CD4-positive, CD25-positive, alpha-beta regulatory T cell (primary cell): ENCODE results near the gene EDEM3. TPM values are rescaled to one million over a fixed set of nuclear protein-coding genes. Genes with fewer than 3 reads are reported as not detected.

ENCODE experiments used
- ATAC-seq, 2 donors: fragments of 150-1000 bp; cut with Tn5 transposase; one replicate each; pipeline ENCODE4 v1.10.0; 2021; ENCODE audit warnings: low read depth in 2 of 2, moderate number of reproducible peaks in 2 of 2, moderate library complexity in 1 of 2
- DNase-seq, 3 donors: peaks; one replicate each; pipeline versions ENCODE4 v3.0.0 to v3.0.0-alpha.2; 2012 to 2022; ENCODE audit warnings: mixed read lengths in 1 of 3
- H3K27ac ChIP-seq: one replicate; pipeline ENCODE4 v1.7.0; 2013; ENCODE audit warnings: mild to moderate bottlenecking, low read length; ENCODE audit not compliant: insufficient read depth, poor library complexity, severe bottlenecking
- H3K27me3 ChIP-seq: one replicate; pipeline ENCODE4 v1.7.0; 2013; ENCODE audit warnings: low read length; ENCODE audit not compliant: control insufficient read depth, insufficient read depth
- H3K36me3 ChIP-seq: one replicate; pipeline ENCODE4 v1.7.0; 2013; ENCODE audit warnings: mild to moderate bottlenecking, low read length, moderate library complexity; ENCODE audit not compliant: control insufficient read depth, insufficient read depth
- H3K4me1 ChIP-seq: 2 replicates; pipeline ENCODE4 v1.7.0; 2013; ENCODE audit warnings: mild to moderate bottlenecking, low read length; ENCODE audit not compliant: insufficient read depth, control insufficient read depth, poor library complexity, severe bottlenecking
- H3K4me3 ChIP-seq: one replicate; pipeline ENCODE4 v1.7.0; 2013; ENCODE audit warnings: low read depth, mild to moderate bottlenecking, low read length, moderate library complexity
- H3K9me3 ChIP-seq, 2 experiments: 1 replicate in 1 of 2; 2 replicates in 1 of 2; pipeline ENCODE4 v1.7.0; 2013; ENCODE audit warnings: low read length in 2 of 2, mild to moderate bottlenecking in 1 of 2, moderate library complexity in 1 of 2; ENCODE audit not compliant: control insufficient read depth in 2 of 2
- H3K27ac Mint-ChIP-seq, 3 donors: one replicate each; pipeline ENCODE4 v1.8.0; 2020 to 2022; ENCODE audit warnings: mild to moderate bottlenecking in 3 of 3, mixed read lengths in 3 of 3, moderate library complexity in 2 of 3
- H3K27me3 Mint-ChIP-seq: one replicate; pipeline ENCODE4 v1.8.0; 2022; ENCODE audit warnings: mild to moderate bottlenecking, mixed read lengths
- H3K36me3 Mint-ChIP-seq: one replicate; pipeline ENCODE4 v1.8.0; 2020; ENCODE audit warnings: mixed read lengths
- H3K4me1 Mint-ChIP-seq, 4 donors: one replicate each; pipeline ENCODE4 v1.8.0; 2020 to 2022; ENCODE audit warnings: mixed read lengths in 4 of 4, mild to moderate bottlenecking in 1 of 4
- H3K4me3 Mint-ChIP-seq, 4 donors: one replicate each; pipeline ENCODE4 v1.8.0; 2020 to 2022; ENCODE audit warnings: mild to moderate bottlenecking in 4 of 4, mixed read lengths in 4 of 4, moderate library complexity in 3 of 4
- H3K9me3 Mint-ChIP-seq, 7 donors: one replicate each; pipeline ENCODE4 v1.8.0; 2020 to 2022; ENCODE audit warnings: mixed read lengths in 7 of 7, mild to moderate bottlenecking in 3 of 7, moderate library complexity in 2 of 7
- polyA plus RNA-seq, 4 donors: library from polyadenylated mRNA; unstranded; fragments of 300-500 nt; fragmentation: Illumina TruSeq; gene quantifications; one replicate each; pipeline ENCODE4 v1.2.3, GENCODE V29; 2021
- total RNA-seq: library from RNA; stranded (reverse); gene quantifications from one replicate; pipeline ENCODE4 v1.2.3, GENCODE V29; 2022

EDEM3 gene
- total and polyA plus RNA-seq, 5 donors from 2014 or later, result 11.0 to 38.5 (median 16.7) TPM

DNA sequence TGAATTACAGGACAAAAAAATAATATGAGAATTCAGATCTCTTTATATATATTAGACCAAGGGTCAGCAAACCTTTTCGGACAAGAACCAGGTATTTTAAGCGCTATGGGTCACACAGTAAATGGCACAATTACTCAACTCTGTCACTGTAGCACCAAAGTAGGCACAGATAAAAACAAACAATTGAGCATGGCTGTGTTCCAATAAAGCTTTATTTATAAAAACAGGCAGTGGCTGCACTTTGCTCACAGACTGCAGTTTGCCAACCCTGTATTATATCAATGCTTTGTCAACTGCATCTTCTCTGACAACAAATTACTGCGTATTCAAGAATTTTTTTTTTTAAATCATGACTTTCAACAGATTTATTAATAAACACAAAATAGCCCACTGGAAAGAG lies 29.8 kb downstream of the EDEM3 start:
- H3K36me3 ChIP-seq, result peaks cover 79% of the 10 kb centered on the region
- Mint-ChIP-seq H3K4me1 (peaks cover 11 to 25% (median 20%) of the 10 kb centered on the region in 4 donors), H3K36me3 (peaks cover 37% of the 10 kb centered on the region), H3K4me3 (no peak overlapping the region), H3K27ac (peak overlapping the region in 1 of 3 donors; percentile 3), H3K27me3 (no peaks in the 10 kb centered on the region), H3K9me3 (no peaks in the 10 kb centered on the region)
- no peak overlapping the region for H3K27ac ChIP-seq
- no peaks in the 10 kb centered on the region for H3K9me3 ChIP-seq
- H3K27me3 ChIP-seq, result no peaks in the 10 kb centered on the region
- ATAC-seq (no peak), DNase-seq (no peak)
- no peak overlapping the region for H3K4me3 ChIP-seq
- no peaks in the 10 kb centered on the region for H3K4me1 ChIP-seq

DNA sequence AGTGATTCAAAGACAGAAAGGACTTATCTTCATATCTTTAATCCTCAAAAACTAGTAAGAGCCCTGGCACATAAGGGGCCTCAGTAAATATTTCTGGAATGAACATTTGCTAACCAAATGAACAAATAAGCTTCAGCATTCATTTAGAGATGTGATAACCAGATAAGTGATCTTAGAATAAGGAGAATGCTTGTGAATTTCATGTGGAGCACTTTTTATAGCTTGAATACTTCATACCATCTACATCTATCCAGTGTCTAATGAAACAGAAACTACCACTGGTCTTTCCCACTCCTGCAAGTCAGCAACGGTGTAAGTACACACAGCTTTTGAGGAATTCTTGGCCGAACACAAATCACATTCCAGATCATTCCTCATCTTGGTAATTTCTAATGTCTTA lies 38.5 kb downstream of the EDEM3 start:
- Mint-ChIP-seq H3K27ac (peak overlapping the region in 2 of 3 donors; percentile 58 to 83), H3K36me3 (peaks cover 36% of the 10 kb centered on the region), H3K9me3 (no peaks in the 10 kb centered on the region), H3K4me3 (no peak overlapping the region), H3K4me1 (peaks cover 2 to 15% (median 5%) of the 10 kb centered on the region in 4 donors), H3K27me3 (no peaks in the 10 kb centered on the region)
- H3K4me1 ChIP-seq, result no peaks in the 10 kb centered on the region
- H3K27ac ChIP-seq, result no peak overlapping the region
- ATAC-seq (no peak), DNase-seq (no peak)
- no peaks in the 10 kb centered on the region for H3K9me3 ChIP-seq
- no peak overlapping the region for H3K4me3 ChIP-seq
- peaks cover 94% of the 10 kb centered on the region for H3K36me3 ChIP-seq
- H3K27me3 ChIP-seq, result no peaks in the 10 kb centered on the region

DNA sequence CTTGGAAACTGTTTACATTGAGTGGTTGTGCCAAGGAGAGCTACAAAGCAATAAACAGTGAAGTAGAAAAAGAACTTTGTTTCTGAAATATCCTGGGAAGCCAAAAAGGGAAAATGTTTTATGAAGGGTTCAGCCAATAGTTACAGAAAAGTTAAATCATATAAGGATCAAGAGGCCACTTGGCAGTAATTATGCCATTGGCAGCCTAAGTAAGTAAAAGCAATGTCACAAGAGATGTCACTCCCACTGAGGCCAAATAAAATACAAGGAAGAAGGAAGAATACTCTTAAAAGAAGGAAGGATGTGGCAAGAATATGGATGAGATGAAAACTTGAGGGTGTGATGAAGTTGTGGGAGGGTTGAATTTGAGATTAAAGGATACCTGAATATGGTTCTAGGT lies 45.2 kb downstream of the EDEM3 start:
- no peak overlapping the region for H3K27ac ChIP-seq
- Mint-ChIP-seq H3K4me1 (peaks cover 0 to 23% (median 4%) of the 10 kb centered on the region in 4 donors), H3K4me3 (no peak overlapping the region), H3K36me3 (peaks cover 38% of the 10 kb centered on the region), H3K27me3 (no peaks in the 10 kb centered on the region), H3K27ac (peak overlapping the region; percentile 11 to 79 (median 14)), H3K9me3 (no peaks in the 10 kb centered on the region)
- peaks cover 90% of the 10 kb centered on the region for H3K36me3 ChIP-seq
- H3K27me3 ChIP-seq, result no peaks in the 10 kb centered on the region
- H3K4me1 ChIP-seq, result no peaks in the 10 kb centered on the region
- no peaks in the 10 kb centered on the region for H3K9me3 ChIP-seq
- no peak overlapping the region for H3K4me3 ChIP-seq
- DNase-seq (no peak), ATAC-seq (no peak)

DNA sequence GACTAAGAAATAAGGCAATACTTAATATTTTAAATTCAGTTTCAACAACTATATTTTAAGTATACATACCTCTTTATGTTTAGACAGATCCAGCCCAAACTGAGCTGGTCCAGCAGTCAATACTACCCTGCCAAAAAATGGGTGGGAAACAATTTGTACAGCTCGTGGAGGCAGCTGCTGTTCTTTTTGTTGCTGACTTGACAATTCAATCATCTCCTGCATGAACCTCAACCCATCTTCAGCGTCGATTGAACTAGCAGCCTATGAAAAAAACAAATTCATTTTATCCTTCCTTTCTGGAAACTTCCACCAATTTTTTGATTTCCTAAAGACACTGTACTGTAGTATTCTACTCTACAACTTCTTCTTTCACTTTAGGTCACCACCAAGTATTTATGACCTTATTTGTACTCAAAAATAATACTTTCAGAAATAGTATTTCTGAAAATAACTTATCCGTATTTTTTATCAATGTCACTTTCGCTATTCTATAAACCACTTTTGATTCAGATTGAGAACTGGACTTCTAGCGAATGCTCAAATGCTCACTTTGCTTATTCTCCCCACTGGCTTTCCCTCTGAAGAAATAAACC lies 46.5 kb downstream of the EDEM3 start:
- no peaks in the 10 kb centered on the region for H3K27me3 ChIP-seq

DNA sequence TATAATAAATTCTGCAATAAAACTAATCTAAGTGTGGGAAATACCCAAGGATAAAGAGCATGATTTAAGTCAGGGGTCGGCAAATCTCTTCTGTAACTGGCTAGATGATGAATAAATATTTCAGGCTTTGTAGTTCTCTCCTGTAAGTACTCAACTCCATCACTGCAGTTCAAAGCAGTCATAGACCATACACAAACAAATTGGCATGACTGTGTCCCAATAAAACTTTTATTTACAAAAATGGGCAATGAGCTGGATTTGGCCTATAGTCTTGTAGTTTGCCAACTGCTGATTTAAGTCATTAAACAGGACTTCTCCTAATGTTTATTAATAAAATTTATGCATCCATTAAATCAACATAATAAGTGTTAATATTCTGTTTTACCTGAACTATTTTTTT lies 49.4 kb downstream of the EDEM3 start:
- Mint-ChIP-seq H3K27me3 (no peaks in the 10 kb centered on the region), H3K4me1 (peaks cover 9 to 24% (median 13%) of the 10 kb centered on the region in 4 donors), H3K27ac (no peak overlapping the region), H3K36me3 (peaks cover 61% of the 10 kb centered on the region), H3K9me3 (no peaks in the 10 kb centered on the region), H3K4me3 (no peak overlapping the region)
- Histone ChIP-seq H3K4me1 (no peaks in the 10 kb centered on the region), H3K9me3 (no peaks in the 10 kb centered on the region), H3K27ac (no peak overlapping the region), H3K4me3 (no peak overlapping the region), H3K27me3 (no peaks in the 10 kb centered on the region), H3K36me3 (peaks cover 92% of the 10 kb centered on the region)
- no peak for DNase-seq
- ATAC-seq, result no peak

More for the DNA sequence above, 46.5 kb downstream of the EDEM3 start:
- Histone ChIP-seq H3K27ac (no peak overlapping the region), H3K36me3 (peaks cover 90% of the 10 kb centered on the region), H3K9me3 (no peaks in the 10 kb centered on the region), H3K4me1 (no peaks in the 10 kb centered on the region), H3K4me3 (no peak overlapping the region)
- Mint-ChIP-seq H3K27me3 (no peaks in the 10 kb centered on the region), H3K36me3 (peaks cover 47% of the 10 kb centered on the region), H3K4me1 (peaks cover 6 to 23% (median 7%) of the 10 kb centered on the region in 4 donors), H3K9me3 (no peaks in the 10 kb centered on the region), H3K27ac (no peak overlapping the region), H3K4me3 (no peak overlapping the region)
- ATAC-seq (no peak), DNase-seq (no peak)

DNA sequence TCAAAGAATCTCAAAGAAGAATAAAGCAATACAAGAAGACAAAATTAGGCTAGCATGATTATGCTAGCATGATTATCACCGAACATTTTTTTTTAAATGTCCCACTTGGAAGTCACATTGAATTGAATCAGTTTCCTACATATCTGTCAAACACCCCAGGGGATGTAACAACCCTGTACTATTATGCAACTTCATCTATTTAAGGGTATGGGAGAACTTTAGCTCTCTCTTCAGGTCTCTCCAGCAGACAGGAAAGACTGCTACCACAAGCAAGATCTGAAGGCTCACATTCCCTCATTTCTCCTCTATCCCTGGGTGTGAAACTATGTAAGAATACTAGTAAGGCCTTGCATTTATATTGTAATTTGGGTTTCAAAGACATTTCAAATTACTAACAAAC lies 52.8 kb downstream of the EDEM3 start:
- no peak for ATAC-seq
- H3K36me3 Mint-ChIP-seq, result peaks cover 47% of the 10 kb centered on the region
- H3K27me3 Mint-ChIP-seq, result no peaks in the 10 kb centered on the region
- Histone ChIP-seq H3K36me3 (peaks cover 76% of the 10 kb centered on the region), H3K27ac (no peak overlapping the region), H3K9me3 (no peaks in the 10 kb centered on the region), H3K4me3 (no peak overlapping the region), H3K27me3 (no peaks in the 10 kb centered on the region), H3K4me1 (no peaks in the 10 kb centered on the region)
- no peaks in the 10 kb centered on the region for H3K9me3 Mint-ChIP-seq
- peaks cover 16 to 23% (median 20%) of the 10 kb centered on the region in 4 donors for H3K4me1 Mint-ChIP-seq
- no peak overlapping the region for H3K27ac Mint-ChIP-seq
- H3K4me3 Mint-ChIP-seq, result no peak overlapping the region
- DNase-seq, result no peak

DNA sequence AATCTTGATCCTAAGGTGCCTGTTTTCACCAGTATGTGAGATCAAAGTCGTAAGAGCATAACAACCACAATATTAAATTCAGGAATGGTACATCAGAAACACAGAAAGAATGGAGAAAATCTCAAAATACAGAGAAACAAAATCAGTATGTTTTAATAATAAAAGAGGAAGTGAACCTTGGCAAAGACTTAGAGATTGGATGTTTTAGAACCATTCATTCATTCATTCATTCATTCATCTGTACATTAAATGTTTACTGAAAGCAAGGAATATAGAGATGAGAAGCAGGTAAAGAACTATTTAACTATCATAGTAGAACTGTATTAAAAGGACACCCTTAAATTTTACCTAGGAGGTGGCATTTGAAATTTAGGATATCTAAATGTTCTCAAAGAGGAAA lies 55.7 kb downstream of the EDEM3 start:
- DNase-seq (no peak), ATAC-seq (no peak)
- H3K27ac ChIP-seq, result no peak overlapping the region
- no peaks in the 10 kb centered on the region for H3K27me3 ChIP-seq
- no peaks in the 10 kb centered on the region for H3K9me3 ChIP-seq
- H3K4me3 ChIP-seq, result no peak overlapping the region
- no peaks in the 10 kb centered on the region for H3K4me1 ChIP-seq
- no peaks in the 10 kb centered on the region for H3K9me3 Mint-ChIP-seq
- no peak overlapping the region for H3K4me3 Mint-ChIP-seq
- H3K27ac Mint-ChIP-seq, result peak overlapping the region in 2 of 3 donors; percentile 41 to 50
- peaks cover 23 to 41% (median 29%) of the 10 kb centered on the region in 4 donors for H3K4me1 Mint-ChIP-seq
- H3K36me3 Mint-ChIP-seq, result peaks cover 47% of the 10 kb centered on the region
- peaks cover 77% of the 10 kb centered on the region for H3K36me3 ChIP-seq
- H3K27me3 Mint-ChIP-seq, result no peaks in the 10 kb centered on the region

DNA sequence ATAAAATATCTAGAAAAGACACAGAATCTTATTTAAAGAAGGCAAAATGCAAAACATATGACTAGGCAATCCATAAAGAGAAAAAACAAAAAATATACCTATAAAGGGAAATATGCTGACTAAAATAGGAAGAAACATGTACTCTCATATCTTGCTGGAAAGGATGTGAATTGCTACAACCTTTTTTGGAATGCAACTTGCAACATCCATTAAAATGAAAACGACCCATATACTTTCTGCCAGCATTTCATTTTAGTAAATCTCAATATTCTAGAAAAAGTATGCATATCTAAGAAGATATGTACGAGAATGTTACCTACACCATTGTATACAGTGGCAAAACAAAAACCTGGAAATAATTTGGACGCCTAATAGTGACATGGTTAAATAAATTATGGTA lies 56.6 kb downstream of the EDEM3 start:
- no peak for DNase-seq
- Histone ChIP-seq H3K27me3 (no peaks in the 10 kb centered on the region), H3K4me1 (no peaks in the 10 kb centered on the region), H3K4me3 (no peak overlapping the region), H3K9me3 (no peaks in the 10 kb centered on the region), H3K36me3 (peaks cover 77% of the 10 kb centered on the region), H3K27ac (no peak overlapping the region)
- H3K4me1 Mint-ChIP-seq, result peaks cover 19 to 35% (median 28%) of the 10 kb centered on the region in 4 donors
- peaks cover 44% of the 10 kb centered on the region for H3K36me3 Mint-ChIP-seq
- no peak for ATAC-seq
- no peak overlapping the region for H3K27ac Mint-ChIP-seq
- no peak overlapping the region for H3K4me3 Mint-ChIP-seq
- H3K27me3 Mint-ChIP-seq, result no peaks in the 10 kb centered on the region
- no peaks in the 10 kb centered on the region for H3K9me3 Mint-ChIP-seq
